ENCODE data around the gene TSFM. TPM values are rescaled to one million over a fixed set of nuclear protein-coding genes. Genes with fewer than 3 reads are reported as not detected.
A peak's percentile ranks its signal among the peaks of the same experiment; 100 is the strongest.

TSFM gene
- total RNA-seq, 2 donors from 2014 or later: 15.9 to 16.4 TPM

- intact Hi-C loops (cut with DNase I): no loop called here
- no peak for DNase-seq (ENCODE audit: low spot score)
Measured at GRCh38 chr12:57759360-57759980, 23.1 kb upstream of the TSFM start.

DNA sequence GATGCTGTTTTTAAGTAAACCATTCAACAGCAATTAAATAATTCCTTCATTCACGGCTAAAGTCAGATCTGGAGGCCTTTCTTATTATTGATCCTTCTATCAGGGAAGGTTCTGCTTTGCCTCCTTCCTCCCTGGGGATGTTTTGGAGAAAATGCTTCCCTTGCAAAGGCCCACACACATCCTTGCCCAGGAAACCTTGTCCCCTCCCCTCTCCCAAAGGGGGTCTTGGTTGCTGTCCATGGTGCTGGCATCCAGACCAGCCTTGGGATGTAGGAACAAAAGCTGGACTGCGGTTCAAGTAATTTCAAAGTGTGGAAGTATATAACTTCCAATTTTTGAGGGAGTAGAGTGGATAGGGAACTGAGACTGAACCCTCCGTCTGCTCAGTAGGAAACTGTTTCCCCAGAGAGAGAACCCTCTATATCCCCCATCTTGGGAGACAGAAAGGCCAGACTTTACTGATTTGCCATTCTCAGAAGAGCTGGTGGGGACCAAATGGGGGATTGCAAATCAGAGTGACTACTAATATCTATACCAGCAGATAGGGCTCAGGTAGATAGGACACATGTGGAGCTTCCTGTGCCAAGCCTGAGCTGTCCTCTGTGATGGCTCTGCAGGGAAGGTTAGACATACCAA, 22.1 kb upstream of the TSFM start:
- intact Hi-C loops (cut with DNase I): no loop called here
- DNase-seq (ENCODE audit: low spot score): no peak

DNA sequence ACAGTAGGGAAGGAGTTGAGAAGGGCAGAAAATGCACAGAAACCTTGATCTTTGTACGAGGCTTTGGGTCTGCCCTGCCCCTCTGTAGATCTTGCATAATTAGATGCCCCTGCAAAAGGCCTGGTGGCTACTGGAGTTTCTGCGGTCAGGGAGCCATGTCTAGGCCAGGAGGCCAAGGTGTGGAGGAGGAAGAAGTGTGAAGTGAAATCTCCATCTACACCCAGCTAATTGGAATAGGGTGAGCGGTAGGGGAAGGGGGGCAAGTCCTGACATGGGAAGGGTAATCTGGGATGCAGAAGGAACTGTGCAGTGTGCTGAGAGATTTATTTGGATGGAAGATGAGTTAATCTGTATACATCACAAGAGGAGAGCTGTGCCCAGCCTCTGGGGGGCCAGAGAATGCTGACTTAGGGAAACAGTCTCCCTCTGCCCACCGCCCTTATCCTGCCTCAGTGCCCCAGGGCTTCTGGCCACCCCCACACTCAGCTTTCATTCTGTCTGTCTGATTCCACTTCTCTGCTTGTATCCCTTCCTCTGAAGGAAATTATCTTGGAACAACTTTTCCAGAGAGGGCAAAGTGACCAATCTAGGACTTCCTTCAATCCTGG, 21.1 kb upstream of the TSFM start:
- intact Hi-C loops (cut with DNase I): no loop called here
- no peak for DNase-seq (ENCODE audit: low spot score)

DNA sequence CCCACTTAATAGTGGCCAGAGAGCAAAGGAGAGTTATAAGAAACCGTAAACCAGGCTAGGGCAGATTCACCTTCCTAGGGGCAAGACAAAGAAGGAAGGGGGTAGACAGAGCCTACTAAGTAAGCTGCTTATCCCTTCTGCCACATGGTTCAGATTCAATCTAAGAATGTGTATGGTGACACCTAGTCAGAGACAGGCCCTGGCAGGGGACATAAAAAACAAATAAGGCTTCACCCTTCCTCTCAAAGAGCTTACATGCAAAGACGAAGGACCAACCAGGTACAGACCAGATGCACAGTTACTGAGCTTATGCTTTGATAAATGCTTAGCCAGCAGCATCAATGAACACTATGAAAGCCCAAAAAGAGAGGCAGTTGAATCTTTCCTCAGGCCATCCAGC, 20.1 kb upstream of the TSFM start:
- intact Hi-C loops (cut with DNase I): no loop called here
- no peak for DNase-seq (ENCODE audit: low spot score)

- intact Hi-C loops (cut with DNase I): no loop called here
- no peak for DNase-seq (ENCODE audit: low spot score)
Measured at GRCh38 chr12:57763881-57764661, 18.5 kb upstream of the TSFM start.

GRCh38 chr12:57764662-57765002, 18.0 kb upstream of the TSFM start:
- intact Hi-C loops (cut with DNase I): no loop called here
- DNase-seq (ENCODE audit: low spot score): no peak

DNA sequence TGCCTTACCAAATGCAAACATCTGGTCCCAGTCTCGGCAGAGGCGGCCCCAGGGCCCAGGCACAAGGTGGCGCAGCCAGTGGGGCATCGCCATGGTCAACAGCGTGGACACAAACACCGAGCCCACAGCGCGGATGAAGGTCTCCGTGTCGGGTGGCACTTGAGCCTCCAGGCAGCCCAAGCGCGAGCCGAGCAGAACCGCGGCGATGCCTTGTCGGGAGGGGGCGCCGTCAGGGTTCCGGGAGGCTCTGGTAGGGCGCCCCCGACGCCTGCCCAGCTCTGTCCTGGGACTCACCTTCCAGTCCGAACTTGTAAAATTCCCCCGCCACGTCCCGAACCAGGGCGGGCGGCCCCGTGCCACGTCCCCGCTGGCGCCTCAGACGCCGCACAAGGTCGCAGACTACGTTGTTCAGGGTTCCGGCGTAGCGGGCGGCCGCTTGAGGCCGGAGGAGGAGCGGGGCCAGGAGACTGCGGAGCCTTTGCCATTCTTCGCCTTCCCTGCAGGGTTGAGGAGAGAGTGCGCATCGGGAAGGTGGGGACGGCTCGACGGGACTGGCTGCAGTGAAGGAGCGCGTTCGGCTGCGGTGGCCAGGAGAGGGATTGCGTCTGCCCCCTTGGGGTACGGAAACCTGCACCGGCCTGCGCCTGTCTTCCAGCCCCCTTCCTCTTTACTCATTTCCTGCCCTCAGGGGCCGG, 17.4 kb upstream of the TSFM start:
- DNase-seq (ENCODE audit: low spot score): peak; percentile 85
- intact Hi-C loops (cut with DNase I): no loop called here

GRCh38 chr12:57765698-57766463, 16.7 kb upstream of the TSFM start:
- no peak for DNase-seq (ENCODE audit: low spot score)
- intact Hi-C loops (cut with DNase I): no loop called here

GRCh38 chr12:57766464-57767304, 15.9 kb upstream of the TSFM start, which contains the start of gene CYP27B1:
Gene CYP27B1 (minus strand): TSS chr12:57767078. CDS start chr12:57767041, 37 bp downstream.
- intact Hi-C loops (cut with DNase I): no loop called here
- DNase-seq (ENCODE audit: low spot score): no peak

GRCh38 chr12:57767305-57767698, 15.3 kb upstream of the TSFM start:
- DNase-seq (ENCODE audit: low spot score): no peak
- intact Hi-C loops (cut with DNase I): no loop called here

DNA sequence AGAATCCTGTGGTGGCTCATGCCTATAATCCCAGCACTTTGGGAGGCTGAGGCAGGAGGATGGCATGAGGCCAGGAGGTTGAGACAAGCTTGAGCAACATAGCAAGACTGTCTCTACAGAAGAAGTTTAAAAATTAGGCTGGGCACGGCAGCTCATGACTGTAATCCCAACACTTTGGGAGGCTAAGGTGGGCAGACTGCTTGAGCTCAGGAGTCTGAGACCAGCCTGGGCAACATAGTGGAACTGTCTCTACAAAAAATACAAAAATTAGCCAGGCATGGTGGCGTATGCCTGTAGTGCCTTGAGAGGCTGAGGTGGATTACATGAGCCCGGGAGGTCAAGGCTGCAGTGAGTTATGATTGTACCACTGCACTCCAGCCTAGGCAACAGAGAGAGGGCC, 14.7 kb upstream of the TSFM start:
- intact Hi-C loops (cut with DNase I): no loop called here
- no peak for DNase-seq (ENCODE audit: low spot score)

GRCh38 chr12:57769594-57769993, 13.0 kb upstream of the TSFM start:
- DNase-seq (ENCODE audit: low spot score): no peak
- intact Hi-C loops (cut with DNase I): no loop called here

DNA sequence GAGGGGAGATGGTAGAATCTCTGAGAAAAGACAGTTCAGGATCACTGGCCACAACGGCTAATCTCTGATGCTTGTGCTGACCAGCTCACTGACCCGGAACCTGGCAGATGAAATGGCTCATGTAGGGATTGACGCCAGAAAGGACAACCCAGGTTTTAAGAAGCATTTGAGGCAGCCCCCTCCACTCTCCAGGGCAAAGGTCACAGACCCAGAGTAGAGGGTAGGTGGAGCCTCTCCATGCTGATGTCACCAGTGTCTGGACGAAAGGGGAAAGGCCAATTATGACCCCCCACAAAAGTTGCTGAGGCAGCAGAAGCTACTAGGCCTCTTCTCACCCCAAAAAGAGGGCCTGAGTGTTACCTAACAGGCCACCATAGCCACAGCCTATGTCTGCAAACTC, 11.9 kb upstream of the TSFM start:
- intact Hi-C loops (cut with DNase I): no loop called here

GRCh38 chr12:57771236-57771872, 11.2 kb upstream of the TSFM start:
- intact Hi-C loops (cut with DNase I): no loop called here
- DNase-seq (ENCODE audit: low spot score): peak; percentile 97

More for the DNA sequence above, 11.9 kb upstream of the TSFM start:
- no peak for DNase-seq (ENCODE audit: low spot score)

DNA sequence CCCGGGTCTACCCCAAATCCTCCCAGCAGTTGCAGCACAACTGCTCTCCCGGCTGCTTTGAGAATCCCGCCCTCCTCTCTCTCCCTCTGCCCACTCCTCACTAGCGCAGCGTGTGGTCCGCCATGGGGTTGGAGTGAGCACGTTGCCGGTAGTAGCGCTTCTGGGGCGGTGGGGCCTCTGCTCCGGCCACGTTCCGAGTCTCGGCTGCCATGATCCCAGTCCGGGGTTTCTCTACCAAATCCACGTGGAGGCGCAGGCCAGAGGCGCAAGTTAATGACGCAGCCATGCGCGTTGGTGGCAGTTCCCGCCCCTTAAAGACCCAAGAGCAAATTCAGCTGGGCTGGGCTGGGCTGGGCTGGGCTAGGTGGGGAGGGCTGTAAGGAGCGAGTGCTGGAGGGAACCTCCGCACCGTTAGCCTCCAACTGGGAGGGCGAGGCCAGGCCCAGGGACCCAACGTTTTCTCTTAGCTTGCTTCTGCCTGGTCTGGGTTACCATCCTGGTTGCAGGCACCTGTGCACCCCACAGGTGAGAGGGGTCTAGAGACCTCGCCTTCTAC, 10.6 kb upstream of the TSFM start, which contains the start of gene METTL1:
Gene METTL1 (minus strand): TSS at position 233 of the 556 bp plus-strand sequence. CDS start 22 bp downstream, at position 211.
- DNase-seq (ENCODE audit: low spot score): peak; percentile 99
- intact Hi-C loops (cut with DNase I): no loop called here

- intact Hi-C loops (cut with DNase I): no loop called here
- peak; percentile 90 for DNase-seq (ENCODE audit: low spot score)
Measured at GRCh38 chr12:57772429-57773322, 9.9 kb upstream of the TSFM start, which contains the start of gene EEF1AKMT3. Gene EEF1AKMT3 (plus strand): TSS chr12:57772614. CDS start chr12:57772725, 111 bp downstream.

Data from posterior vena cava (tissue), 2 donors.